Measurements from ENCODE around the gene DAZAP1. TPM values are rescaled to one million over a fixed set of nuclear protein-coding genes. Genes with fewer than 3 reads are reported as not detected.

Gene DAZAP1
- total and polyA plus RNA-seq, 8 donors, result 35.3 to 67.4 (median 55.1) TPM

- WGBS, 2 donors, result 91 to 94% methylated on average over 24 of the region's 24 CpGs
Observed at GRCh38 chr19:1431759-1432506, 24.5 kb downstream of the DAZAP1 start.

GRCh38 chr19:1432507-1432887 lies 25.1 kb downstream of the DAZAP1 start:
- Histone ChIP-seq H3K4me3 (no peak overlapping the region), H3K36me3 (peaks cover 0 to 59% (median 22%) of the 10 kb centered on the region in 3 donors), H3K27ac (no peak overlapping the region), H3K27me3 (no peaks in the 10 kb centered on the region), H3K4me1 (no peaks in the 10 kb centered on the region), H3K9me3 (no peaks in the 10 kb centered on the region)
- 95 to 96% methylated on average over 16 of the region's 16 CpGs for WGBS, 2 donors
- intact Hi-C loops (cut with DNase I), result no loop called here
- FAIRE-seq, result no peak
- DNase-seq, result no peak
- no peak for ATAC-seq
- TF ChIP-seq CTCF (IDR thresholded peaks at IDR 0.05), result no peak

More at GRCh38 chr19:1431759-1432506, 24.5 kb downstream of the DAZAP1 start:
- H3K27me3 ChIP-seq, result no peaks in the 10 kb centered on the region
- ATAC-seq (no peak), DNase-seq (peak in 2 of 6 donors; percentile 26 to 53), FAIRE-seq (no peak)
- H3K4me1 ChIP-seq, result no peaks in the 10 kb centered on the region
- TF ChIP-seq CTCF (IDR thresholded peaks at IDR 0.05), result no peak
- peaks cover 0 to 59% (median 22%) of the 10 kb centered on the region in 3 donors for H3K36me3 ChIP-seq
- H3K9me3 ChIP-seq, result no peaks in the 10 kb centered on the region
- H3K27ac ChIP-seq, result no peak overlapping the region
- intact Hi-C loops (cut with DNase I), result no loop called here
- no peak overlapping the region for H3K4me3 ChIP-seq

- no peaks in the 10 kb centered on the region for H3K4me1 ChIP-seq
- no peak overlapping the region for H3K4me3 ChIP-seq
- intact Hi-C loops (cut with DNase I), result no loop called here
- FAIRE-seq (no peak), DNase-seq (peak in 2 of 6 donors; percentile 47 to 57), ATAC-seq (no peak)
- H3K27me3 ChIP-seq, result no peaks in the 10 kb centered on the region
- H3K27ac ChIP-seq, result no peak overlapping the region
- WGBS, 2 donors, result 90 to 93% methylated on average over 47 of the region's 47 CpGs
- no peak for TF ChIP-seq CTCF (IDR thresholded peaks at IDR 0.05)
- no peaks in the 10 kb centered on the region for H3K9me3 ChIP-seq
- H3K36me3 ChIP-seq, result peaks cover 0 to 59% (median 22%) of the 10 kb centered on the region in 3 donors
Observed at GRCh38 chr19:1433119-1434039, 26.0 kb downstream of the DAZAP1 start.

- TF ChIP-seq CTCF (IDR thresholded peaks at IDR 0.05), result no peak
- no peaks in the 10 kb centered on the region for H3K9me3 ChIP-seq
- no peaks in the 10 kb centered on the region for H3K27me3 ChIP-seq
- intact Hi-C loops (cut with DNase I), result no loop called here
- H3K27ac ChIP-seq, result no peak overlapping the region
- FAIRE-seq (no peak), ATAC-seq (no peak), DNase-seq (peak in 1 of 6 donors; percentile 44)
- 94 to 98% methylated on average over 17 of the region's 17 CpGs for WGBS, 2 donors
- no peaks in the 10 kb centered on the region for H3K4me1 ChIP-seq
- peaks cover 0 to 53% (median 21%) of the 10 kb centered on the region in 3 donors for H3K36me3 ChIP-seq
- no peak overlapping the region for H3K4me3 ChIP-seq
Observed at GRCh38 chr19:1434040-1434366, 26.6 kb downstream of the DAZAP1 start.

Measured in pancreas (tissue), 10 donors.